GM23338 (cell line): Measurements from ENCODE around the gene CCDC60. TPM values are rescaled to one million over a fixed set of nuclear protein-coding genes. Genes with fewer than 3 reads are reported as not detected.

ENCODE experiments used
- ATAC-seq: fragments of 200-7000 bp; cut with Tn5 transposase; 3 replicates; pipeline ENCODE4 v1.9.1; 2020
- DNase-seq: peaks from one replicate; pipeline ENCODE4 v3.0.0-alpha.2; 2015; ENCODE audit warnings: low spot score
- H2AFZ ChIP-seq: fragments of 200-600 bp; sonication (generic); 2 replicates; pipeline ENCODE4 v1.8.0; 2016; ENCODE audit warnings: antibody characterized with exemption, mild to moderate bottlenecking, moderate library complexity
- H3F3A ChIP-seq: fragments of 200-600 bp; sonication (generic); replicated peaks from 2 replicates; pipeline ENCODE4 v1.8.0; 2017; ENCODE audit warnings: antibody characterized with exemption, mixed run types, low read depth
- H3K27ac ChIP-seq: fragments of 200-600 bp; sonication (generic); 2 replicates; pipeline ENCODE4 v1.6.1; 2016; ENCODE audit warnings: low read depth
- H3K27me3 ChIP-seq: fragments of 200-600 bp; sonication (generic); 2 replicates; pipeline ENCODE4 v1.8.0; 2016; ENCODE audit warnings: mild to moderate bottlenecking, mixed run types, moderate library complexity; ENCODE audit not compliant: insufficient read depth
- H3K36me3 ChIP-seq: fragments of 200-600 bp; sonication (generic); 2 replicates; pipeline ENCODE4 v1.8.0; 2016; ENCODE audit warnings: mild to moderate bottlenecking; ENCODE audit not compliant: insufficient read depth
- H3K4me1 ChIP-seq: fragments of 200-600 bp; sonication (generic); 2 replicates; pipeline ENCODE4 v1.8.0; 2016; ENCODE audit warnings: mild to moderate bottlenecking, moderate library complexity; ENCODE audit not compliant: insufficient read depth
- H3K4me2 ChIP-seq: fragments of 200-600 bp; sonication (generic); 2 replicates; pipeline ENCODE4 v1.7.1; 2017; ENCODE audit warnings: mixed run types
- H3K4me3 ChIP-seq: fragments of 200-600 bp; sonication (generic); 2 replicates; pipeline ENCODE4 v1.6.1; 2016; ENCODE audit warnings: mixed run types
- H3K79me2 ChIP-seq: fragments of 200-600 bp; sonication (generic); replicated peaks from 2 replicates; pipeline ENCODE4 v1.8.0; 2017; ENCODE audit warnings: mild to moderate bottlenecking; ENCODE audit not compliant: insufficient read depth
- H3K9me2 ChIP-seq: fragments of 200-600 bp; sonication (generic); 2 replicates; pipeline ENCODE4 v1.8.0; 2017; ENCODE audit not compliant: insufficient read depth
- H4K20me1 ChIP-seq: fragments of 200-600 bp; sonication (generic); replicated peaks from 2 replicates; pipeline ENCODE4 v1.8.0; 2017; ENCODE audit warnings: mild to moderate bottlenecking; ENCODE audit not compliant: insufficient read depth
- H3K27ac Mint-ChIP-seq: 2 replicates; pipeline ENCODE4 v1.8.0; 2020; ENCODE audit warnings: inconsistent platforms, mild to moderate bottlenecking, moderate library complexity, mixed read lengths
- H3K27me3 Mint-ChIP-seq: 3 replicates; pipeline ENCODE4 v1.8.0; 2022; ENCODE audit warnings: low read depth, mild to moderate bottlenecking, moderate library complexity, mixed read lengths, inconsistent platforms; ENCODE audit not compliant: insufficient read depth, poor library complexity
- H3K36me3 Mint-ChIP-seq: 3 replicates; pipeline ENCODE4 v1.8.0; 2021; ENCODE audit warnings: low read depth, mild to moderate bottlenecking, inconsistent platforms, moderate library complexity, mixed read lengths
- H3K4me1 Mint-ChIP-seq: 3 replicates; pipeline ENCODE4 v1.8.0; 2020; ENCODE audit warnings: mild to moderate bottlenecking, inconsistent platforms, mixed read lengths
- H3K4me3 Mint-ChIP-seq: 3 replicates; pipeline ENCODE4 v1.8.0; 2021; ENCODE audit warnings: moderate library complexity, mild to moderate bottlenecking, inconsistent platforms, mixed read lengths
- H3K9me3 Mint-ChIP-seq: 3 replicates; pipeline ENCODE4 v1.8.0; 2020; ENCODE audit warnings: moderate library complexity, mild to moderate bottlenecking, inconsistent platforms, mixed read lengths
- EZH2phosphoT487 ChIP-seq: fragments of 200-600 bp; sonication (generic); IDR thresholded peaks from one replicate; pipeline ENCODE4 v1.8.1; 2018; ENCODE audit warnings: antibody characterized with exemption; ENCODE audit not compliant: unreplicated experiment
- JUNB ChIP-seq: IDR thresholded peaks from one replicate; pipeline ENCODE4 v1.6.1; 2016; ENCODE audit warnings: antibody characterized with exemption; ENCODE audit not compliant: unreplicated experiment
- NANOG ChIP-seq: IDR thresholded peaks from 2 replicates; pipeline ENCODE4 v1.6.1; 2016; ENCODE audit warnings: antibody characterized with exemption, borderline replicate concordance
- POLR2AphosphoS5 ChIP-seq: IDR thresholded peaks from 2 replicates; pipeline ENCODE4 v1.6.1; 2016; ENCODE audit warnings: antibody characterized with exemption, low read depth
- STAT1 ChIP-seq: IDR thresholded peaks from one replicate; pipeline ENCODE4 v1.6.1; 2016; ENCODE audit warnings: antibody characterized with exemption; ENCODE audit not compliant: unreplicated experiment
- ZNF114 ChIP-seq: fragments of 250-450 bp; sonication (Bioruptor Pico); IDR thresholded peaks from 2 replicates; pipeline ENCODE4 v1.5.0; 2020; ENCODE audit warnings: mild to moderate bottlenecking, moderate library complexity
- polyA plus RNA-seq: library from polyadenylated mRNA; unstranded; fragments of >200 nt; fragmentation: Nextera tagmentation; extraction: Ambion mirVana; gene quantifications from 2 replicates; pipeline ENCODE4 v1.2.1, GENCODE V29; 2016
- total RNA-seq: library from RNA; depleted of rRNA; stranded (reverse); fragments of >200 nt; shearing (Covaris generic); gene quantifications from 2 replicates; pipeline ENCODE4 v1.2.3, GENCODE V29; 2014
- TF ChIP-seq, protein P1 (sequence below): IDR thresholded peaks from 2 replicates; pipeline ENCODE4 v1.6.1; 2016; ENCODE audit warnings: antibody characterized with exemption
- TF ChIP-seq, protein P2 (sequence below): IDR thresholded peaks from one replicate; pipeline ENCODE4 v1.6.1; 2018; ENCODE audit warnings: antibody characterized with exemption; ENCODE audit not compliant: unreplicated experiment
- TF ChIP-seq, protein P3 (sequence below): fragments of 250-450 bp; sonication (Bioruptor Pico); IDR thresholded peaks from 2 replicates; pipeline ENCODE4 v1.5.0; 2020; ENCODE audit warnings: mild to moderate bottlenecking, moderate library complexity
- TF ChIP-seq, protein P4 (sequence below), 2 experiments: fragments of 200-600 bp in 1 of 2; sonication (generic) in 1 of 2; conservative IDR thresholded peaks; 2 replicates each; pipeline versions ENCODE4 v1.5.1 to v1.6.1; 2016 to 2017; ENCODE audit warnings: antibody characterized with exemption in 2 of 2, low read depth in 2 of 2, mild to moderate bottlenecking in 2 of 2, moderate library complexity in 1 of 2

Gene CCDC60
- total and polyA plus RNA-seq, 2 experiments from 2014 or later, result 0.53 TPM; not detected in 1

DNA sequence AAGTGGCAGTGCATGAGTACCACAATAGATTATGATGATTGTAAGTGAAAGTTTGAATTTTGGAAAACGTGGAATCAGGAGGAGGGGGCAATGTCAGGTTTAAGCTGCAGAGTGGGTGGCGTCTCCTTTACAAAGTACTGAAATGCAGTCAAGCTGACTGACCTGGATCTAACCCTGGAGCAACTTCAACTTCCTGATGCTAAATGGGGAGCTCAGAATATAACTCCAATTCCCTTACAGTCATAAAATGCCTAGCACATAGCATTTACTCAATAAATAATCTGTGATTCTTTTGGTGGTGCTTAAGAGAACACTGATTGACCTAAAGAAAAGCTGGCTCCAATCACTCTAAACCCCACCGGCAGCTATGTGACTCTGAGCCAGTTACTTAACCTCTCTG is 38.5 kb downstream of the CCDC60 start:
- Histone ChIP-seq H3K4me2 (no peak overlapping the region), H3K4me1 (peaks cover 26% of the 10 kb centered on the region), H4K20me1 (no peaks in the 10 kb centered on the region), H3K4me3 (no peak overlapping the region), H3K27ac (no peak overlapping the region), H3K79me2 (no peaks in the 10 kb centered on the region), H3K27me3 (no peaks in the 10 kb centered on the region), H3F3A (no peaks in the 10 kb centered on the region), H3K9me2 (0 out of 2 replicates have a peak, but pooled peaks cover 3% of the 10 kb centered on the region), H3K36me3 (no peaks in the 10 kb centered on the region), H2AFZ (no peak overlapping the region)
- ATAC-seq, result no peak
- Mint-ChIP-seq H3K36me3 (no peaks in the 10 kb centered on the region), H3K27me3 (peaks cover 7% of the 10 kb centered on the region), H3K27ac (no peak overlapping the region), H3K4me1 (peaks cover 23% of the 10 kb centered on the region), H3K4me3 (no peak overlapping the region), H3K9me3 (no peaks in the 10 kb centered on the region)
- DNase-seq, result no peak
- TF ChIP-seq, protein P1, sequence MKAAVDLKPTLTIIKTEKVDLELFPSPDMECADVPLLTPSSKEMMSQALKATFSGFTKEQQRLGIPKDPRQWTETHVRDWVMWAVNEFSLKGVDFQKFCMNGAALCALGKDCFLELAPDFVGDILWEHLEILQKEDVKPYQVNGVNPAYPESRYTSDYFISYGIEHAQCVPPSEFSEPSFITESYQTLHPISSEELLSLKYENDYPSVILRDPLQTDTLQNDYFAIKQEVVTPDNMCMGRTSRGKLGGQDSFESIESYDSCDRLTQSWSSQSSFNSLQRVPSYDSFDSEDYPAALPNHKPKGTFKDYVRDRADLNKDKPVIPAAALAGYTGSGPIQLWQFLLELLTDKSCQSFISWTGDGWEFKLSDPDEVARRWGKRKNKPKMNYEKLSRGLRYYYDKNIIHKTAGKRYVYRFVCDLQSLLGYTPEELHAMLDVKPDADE, result no peak
- TF ChIP-seq POLR2AphosphoS5 (no peak), STAT1 (no peak), NANOG (no peak), JUNB (no peak), ZNF114 (CRISPR knock-in tag) (no peak), EZH2phosphoT487 (no peak)
- TF ChIP-seq, protein P2, sequence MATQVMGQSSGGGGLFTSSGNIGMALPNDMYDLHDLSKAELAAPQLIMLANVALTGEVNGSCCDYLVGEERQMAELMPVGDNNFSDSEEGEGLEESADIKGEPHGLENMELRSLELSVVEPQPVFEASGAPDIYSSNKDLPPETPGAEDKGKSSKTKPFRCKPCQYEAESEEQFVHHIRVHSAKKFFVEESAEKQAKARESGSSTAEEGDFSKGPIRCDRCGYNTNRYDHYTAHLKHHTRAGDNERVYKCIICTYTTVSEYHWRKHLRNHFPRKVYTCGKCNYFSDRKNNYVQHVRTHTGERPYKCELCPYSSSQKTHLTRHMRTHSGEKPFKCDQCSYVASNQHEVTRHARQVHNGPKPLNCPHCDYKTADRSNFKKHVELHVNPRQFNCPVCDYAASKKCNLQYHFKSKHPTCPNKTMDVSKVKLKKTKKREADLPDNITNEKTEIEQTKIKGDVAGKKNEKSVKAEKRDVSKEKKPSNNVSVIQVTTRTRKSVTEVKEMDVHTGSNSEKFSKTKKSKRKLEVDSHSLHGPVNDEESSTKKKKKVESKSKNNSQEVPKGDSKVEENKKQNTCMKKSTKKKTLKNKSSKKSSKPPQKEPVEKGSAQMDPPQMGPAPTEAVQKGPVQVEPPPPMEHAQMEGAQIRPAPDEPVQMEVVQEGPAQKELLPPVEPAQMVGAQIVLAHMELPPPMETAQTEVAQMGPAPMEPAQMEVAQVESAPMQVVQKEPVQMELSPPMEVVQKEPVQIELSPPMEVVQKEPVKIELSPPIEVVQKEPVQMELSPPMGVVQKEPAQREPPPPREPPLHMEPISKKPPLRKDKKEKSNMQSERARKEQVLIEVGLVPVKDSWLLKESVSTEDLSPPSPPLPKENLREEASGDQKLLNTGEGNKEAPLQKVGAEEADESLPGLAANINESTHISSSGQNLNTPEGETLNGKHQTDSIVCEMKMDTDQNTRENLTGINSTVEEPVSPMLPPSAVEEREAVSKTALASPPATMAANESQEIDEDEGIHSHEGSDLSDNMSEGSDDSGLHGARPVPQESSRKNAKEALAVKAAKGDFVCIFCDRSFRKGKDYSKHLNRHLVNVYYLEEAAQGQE, result no peak
- TF ChIP-seq, protein P3, sequence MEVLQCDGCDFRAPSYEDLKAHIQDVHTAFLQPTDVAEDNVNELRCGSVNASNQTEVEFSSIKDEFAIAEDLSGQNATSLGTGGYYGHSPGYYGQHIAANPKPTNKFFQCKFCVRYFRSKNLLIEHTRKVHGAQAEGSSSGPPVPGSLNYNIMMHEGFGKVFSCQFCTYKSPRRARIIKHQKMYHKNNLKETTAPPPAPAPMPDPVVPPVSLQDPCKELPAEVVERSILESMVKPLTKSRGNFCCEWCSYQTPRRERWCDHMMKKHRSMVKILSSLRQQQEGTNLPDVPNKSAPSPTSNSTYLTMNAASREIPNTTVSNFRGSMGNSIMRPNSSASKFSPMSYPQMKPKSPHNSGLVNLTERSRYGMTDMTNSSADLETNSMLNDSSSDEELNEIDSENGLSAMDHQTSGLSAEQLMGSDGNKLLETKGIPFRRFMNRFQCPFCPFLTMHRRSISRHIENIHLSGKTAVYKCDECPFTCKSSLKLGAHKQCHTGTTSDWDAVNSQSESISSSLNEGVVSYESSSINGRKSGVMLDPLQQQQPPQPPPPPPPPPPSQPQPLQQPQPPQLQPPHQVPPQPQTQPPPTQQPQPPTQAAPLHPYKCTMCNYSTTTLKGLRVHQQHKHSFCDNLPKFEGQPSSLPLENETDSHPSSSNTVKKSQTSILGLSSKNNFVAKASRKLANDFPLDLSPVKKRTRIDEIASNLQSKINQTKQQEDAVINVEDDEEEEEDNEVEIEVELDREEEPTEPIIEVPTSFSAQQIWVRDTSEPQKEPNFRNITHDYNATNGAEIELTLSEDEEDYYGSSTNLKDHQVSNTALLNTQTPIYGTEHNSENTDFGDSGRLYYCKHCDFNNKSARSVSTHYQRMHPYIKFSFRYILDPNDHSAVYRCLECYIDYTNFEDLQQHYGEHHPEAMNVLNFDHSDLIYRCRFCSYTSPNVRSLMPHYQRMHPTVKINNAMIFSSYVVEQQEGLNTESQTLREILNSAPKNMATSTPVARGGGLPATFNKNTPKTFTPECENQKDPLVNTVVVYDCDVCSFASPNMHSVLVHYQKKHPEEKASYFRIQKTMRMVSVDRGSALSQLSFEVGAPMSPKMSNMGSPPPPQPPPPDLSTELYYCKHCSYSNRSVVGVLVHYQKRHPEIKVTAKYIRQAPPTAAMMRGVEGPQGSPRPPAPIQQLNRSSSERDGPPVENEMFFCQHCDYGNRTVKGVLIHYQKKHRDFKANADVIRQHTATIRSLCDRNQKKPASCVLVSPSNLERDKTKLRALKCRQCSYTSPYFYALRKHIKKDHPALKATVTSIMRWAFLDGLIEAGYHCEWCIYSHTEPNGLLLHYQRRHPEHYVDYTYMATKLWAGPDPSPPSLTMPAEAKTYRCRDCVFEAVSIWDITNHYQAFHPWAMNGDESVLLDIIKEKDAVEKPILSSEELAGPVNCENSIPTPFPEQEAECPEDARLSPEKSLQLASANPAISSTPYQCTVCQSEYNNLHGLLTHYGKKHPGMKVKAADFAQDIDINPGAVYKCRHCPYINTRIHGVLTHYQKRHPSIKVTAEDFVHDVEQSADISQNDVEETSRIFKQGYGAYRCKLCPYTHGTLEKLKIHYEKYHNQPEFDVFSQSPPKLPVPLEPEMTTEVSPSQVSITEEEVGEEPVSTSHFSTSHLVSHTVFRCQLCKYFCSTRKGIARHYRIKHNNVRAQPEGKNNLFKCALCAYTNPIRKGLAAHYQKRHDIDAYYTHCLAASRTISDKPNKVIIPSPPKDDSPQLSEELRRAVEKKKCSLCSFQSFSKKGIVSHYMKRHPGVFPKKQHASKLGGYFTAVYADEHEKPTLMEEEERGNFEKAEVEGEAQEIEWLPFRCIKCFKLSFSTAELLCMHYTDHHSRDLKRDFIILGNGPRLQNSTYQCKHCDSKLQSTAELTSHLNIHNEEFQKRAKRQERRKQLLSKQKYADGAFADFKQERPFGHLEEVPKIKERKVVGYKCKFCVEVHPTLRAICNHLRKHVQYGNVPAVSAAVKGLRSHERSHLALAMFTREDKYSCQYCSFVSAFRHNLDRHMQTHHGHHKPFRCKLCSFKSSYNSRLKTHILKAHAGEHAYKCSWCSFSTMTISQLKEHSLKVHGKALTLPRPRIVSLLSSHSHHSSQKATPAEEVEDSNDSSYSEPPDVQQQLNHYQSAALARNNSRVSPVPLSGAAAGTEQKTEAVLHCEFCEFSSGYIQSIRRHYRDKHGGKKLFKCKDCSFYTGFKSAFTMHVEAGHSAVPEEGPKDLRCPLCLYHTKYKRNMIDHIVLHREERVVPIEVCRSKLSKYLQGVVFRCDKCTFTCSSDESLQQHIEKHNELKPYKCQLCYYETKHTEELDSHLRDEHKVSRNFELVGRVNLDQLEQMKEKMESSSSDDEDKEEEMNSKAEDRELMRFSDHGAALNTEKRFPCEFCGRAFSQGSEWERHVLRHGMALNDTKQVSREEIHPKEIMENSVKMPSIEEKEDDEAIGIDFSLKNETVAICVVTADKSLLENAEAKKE (CRISPR knock-in tag), result no peak
- TF ChIP-seq, protein P4, sequence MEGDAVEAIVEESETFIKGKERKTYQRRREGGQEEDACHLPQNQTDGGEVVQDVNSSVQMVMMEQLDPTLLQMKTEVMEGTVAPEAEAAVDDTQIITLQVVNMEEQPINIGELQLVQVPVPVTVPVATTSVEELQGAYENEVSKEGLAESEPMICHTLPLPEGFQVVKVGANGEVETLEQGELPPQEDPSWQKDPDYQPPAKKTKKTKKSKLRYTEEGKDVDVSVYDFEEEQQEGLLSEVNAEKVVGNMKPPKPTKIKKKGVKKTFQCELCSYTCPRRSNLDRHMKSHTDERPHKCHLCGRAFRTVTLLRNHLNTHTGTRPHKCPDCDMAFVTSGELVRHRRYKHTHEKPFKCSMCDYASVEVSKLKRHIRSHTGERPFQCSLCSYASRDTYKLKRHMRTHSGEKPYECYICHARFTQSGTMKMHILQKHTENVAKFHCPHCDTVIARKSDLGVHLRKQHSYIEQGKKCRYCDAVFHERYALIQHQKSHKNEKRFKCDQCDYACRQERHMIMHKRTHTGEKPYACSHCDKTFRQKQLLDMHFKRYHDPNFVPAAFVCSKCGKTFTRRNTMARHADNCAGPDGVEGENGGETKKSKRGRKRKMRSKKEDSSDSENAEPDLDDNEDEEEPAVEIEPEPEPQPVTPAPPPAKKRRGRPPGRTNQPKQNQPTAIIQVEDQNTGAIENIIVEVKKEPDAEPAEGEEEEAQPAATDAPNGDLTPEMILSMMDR (conservative IDR thresholded peaks at IDR 0.05; ENCODE audit: low read depth in 2 of 2), result no peak
